GM23338 (cell line): Measurements from ENCODE around the gene PPA1. TPM values are rescaled to one million over a fixed set of nuclear protein-coding genes. Genes with fewer than 3 reads are reported as not detected.
A peak's percentile ranks its signal among the peaks of the same experiment; 100 is the strongest.

Experiments used
- ATAC-seq: fragments of 200-7000 bp; cut with Tn5 transposase; 3 replicates; pipeline ENCODE4 v1.9.1; 2020
- DNase-seq: peaks from one replicate; pipeline ENCODE4 v3.0.0-alpha.2; 2015; ENCODE audit warnings: low spot score
- H2AFZ ChIP-seq: fragments of 200-600 bp; sonication (generic); 2 replicates; pipeline ENCODE4 v1.8.0; 2016; ENCODE audit warnings: antibody characterized with exemption, mild to moderate bottlenecking, moderate library complexity
- H3F3A ChIP-seq: fragments of 200-600 bp; sonication (generic); replicated peaks from 2 replicates; pipeline ENCODE4 v1.8.0; 2017; ENCODE audit warnings: antibody characterized with exemption, mixed run types, low read depth
- H3K27ac ChIP-seq: fragments of 200-600 bp; sonication (generic); 2 replicates; pipeline ENCODE4 v1.6.1; 2016; ENCODE audit warnings: low read depth
- H3K27me3 ChIP-seq: fragments of 200-600 bp; sonication (generic); 2 replicates; pipeline ENCODE4 v1.8.0; 2016; ENCODE audit warnings: mild to moderate bottlenecking, mixed run types, moderate library complexity; ENCODE audit not compliant: insufficient read depth
- H3K36me3 ChIP-seq: fragments of 200-600 bp; sonication (generic); 2 replicates; pipeline ENCODE4 v1.8.0; 2016; ENCODE audit warnings: mild to moderate bottlenecking; ENCODE audit not compliant: insufficient read depth
- H3K4me1 ChIP-seq: fragments of 200-600 bp; sonication (generic); 2 replicates; pipeline ENCODE4 v1.8.0; 2016; ENCODE audit warnings: mild to moderate bottlenecking, moderate library complexity; ENCODE audit not compliant: insufficient read depth
- H3K4me2 ChIP-seq: fragments of 200-600 bp; sonication (generic); 2 replicates; pipeline ENCODE4 v1.7.1; 2017; ENCODE audit warnings: mixed run types
- H3K4me3 ChIP-seq: fragments of 200-600 bp; sonication (generic); 2 replicates; pipeline ENCODE4 v1.6.1; 2016; ENCODE audit warnings: mixed run types
- H3K79me2 ChIP-seq: fragments of 200-600 bp; sonication (generic); replicated peaks from 2 replicates; pipeline ENCODE4 v1.8.0; 2017; ENCODE audit warnings: mild to moderate bottlenecking; ENCODE audit not compliant: insufficient read depth
- H3K9me2 ChIP-seq: fragments of 200-600 bp; sonication (generic); 2 replicates; pipeline ENCODE4 v1.8.0; 2017; ENCODE audit not compliant: insufficient read depth
- H4K20me1 ChIP-seq: fragments of 200-600 bp; sonication (generic); replicated peaks from 2 replicates; pipeline ENCODE4 v1.8.0; 2017; ENCODE audit warnings: mild to moderate bottlenecking; ENCODE audit not compliant: insufficient read depth
- H3K27ac Mint-ChIP-seq: 2 replicates; pipeline ENCODE4 v1.8.0; 2020; ENCODE audit warnings: inconsistent platforms, mild to moderate bottlenecking, moderate library complexity, mixed read lengths
- H3K27me3 Mint-ChIP-seq: 3 replicates; pipeline ENCODE4 v1.8.0; 2022; ENCODE audit warnings: low read depth, mild to moderate bottlenecking, moderate library complexity, mixed read lengths, inconsistent platforms; ENCODE audit not compliant: insufficient read depth, poor library complexity
- H3K36me3 Mint-ChIP-seq: 3 replicates; pipeline ENCODE4 v1.8.0; 2021; ENCODE audit warnings: low read depth, mild to moderate bottlenecking, inconsistent platforms, moderate library complexity, mixed read lengths
- H3K4me1 Mint-ChIP-seq: 3 replicates; pipeline ENCODE4 v1.8.0; 2020; ENCODE audit warnings: mild to moderate bottlenecking, inconsistent platforms, mixed read lengths
- H3K4me3 Mint-ChIP-seq: 3 replicates; pipeline ENCODE4 v1.8.0; 2021; ENCODE audit warnings: moderate library complexity, mild to moderate bottlenecking, inconsistent platforms, mixed read lengths
- H3K9me3 Mint-ChIP-seq: 3 replicates; pipeline ENCODE4 v1.8.0; 2020; ENCODE audit warnings: moderate library complexity, mild to moderate bottlenecking, inconsistent platforms, mixed read lengths
- CTCF ChIP-seq, 2 experiments: fragments of 200-600 bp in 1 of 2; sonication (generic) in 1 of 2; conservative IDR thresholded peaks; 2 replicates each; pipeline versions ENCODE4 v1.5.1 to v1.6.1; 2016 to 2017; ENCODE audit warnings: antibody characterized with exemption in 2 of 2, low read depth in 2 of 2, mild to moderate bottlenecking in 2 of 2, moderate library complexity in 1 of 2
- ETS1 ChIP-seq: IDR thresholded peaks from 2 replicates; pipeline ENCODE4 v1.6.1; 2016; ENCODE audit warnings: antibody characterized with exemption
- EZH2 ChIP-seq: fragments of 200-600 bp; sonication (generic); IDR thresholded peaks from one replicate; pipeline ENCODE4 v1.8.0; 2017; ENCODE audit warnings: antibody characterized with exemption, mild to moderate bottlenecking, low read depth; ENCODE audit not compliant: unreplicated experiment
- EZH2phosphoT487 ChIP-seq: fragments of 200-600 bp; sonication (generic); IDR thresholded peaks from one replicate; pipeline ENCODE4 v1.8.1; 2018; ENCODE audit warnings: antibody characterized with exemption; ENCODE audit not compliant: unreplicated experiment
- JUNB ChIP-seq: IDR thresholded peaks from one replicate; pipeline ENCODE4 v1.6.1; 2016; ENCODE audit warnings: antibody characterized with exemption; ENCODE audit not compliant: unreplicated experiment
- NANOG ChIP-seq: IDR thresholded peaks from 2 replicates; pipeline ENCODE4 v1.6.1; 2016; ENCODE audit warnings: antibody characterized with exemption, borderline replicate concordance
- POLR2AphosphoS5 ChIP-seq: IDR thresholded peaks from 2 replicates; pipeline ENCODE4 v1.6.1; 2016; ENCODE audit warnings: antibody characterized with exemption, low read depth
- polyA plus RNA-seq: library from polyadenylated mRNA; unstranded; fragments of >200 nt; fragmentation: Nextera tagmentation; extraction: Ambion mirVana; gene quantifications from 2 replicates; pipeline ENCODE4 v1.2.1, GENCODE V29; 2016
- total RNA-seq: library from RNA; depleted of rRNA; stranded (reverse); fragments of >200 nt; shearing (Covaris generic); gene quantifications from 2 replicates; pipeline ENCODE4 v1.2.3, GENCODE V29; 2014
- TF ChIP-seq, protein P1 (sequence below): fragments of 250-450 bp; sonication (Bioruptor Pico); IDR thresholded peaks from 2 replicates; pipeline ENCODE4 v1.5.0; 2020; ENCODE audit warnings: mild to moderate bottlenecking, moderate library complexity

The PPA1 gene
- total and polyA plus RNA-seq, 2 experiments from 2014 or later: 135 to 228 TPM

DNA sequence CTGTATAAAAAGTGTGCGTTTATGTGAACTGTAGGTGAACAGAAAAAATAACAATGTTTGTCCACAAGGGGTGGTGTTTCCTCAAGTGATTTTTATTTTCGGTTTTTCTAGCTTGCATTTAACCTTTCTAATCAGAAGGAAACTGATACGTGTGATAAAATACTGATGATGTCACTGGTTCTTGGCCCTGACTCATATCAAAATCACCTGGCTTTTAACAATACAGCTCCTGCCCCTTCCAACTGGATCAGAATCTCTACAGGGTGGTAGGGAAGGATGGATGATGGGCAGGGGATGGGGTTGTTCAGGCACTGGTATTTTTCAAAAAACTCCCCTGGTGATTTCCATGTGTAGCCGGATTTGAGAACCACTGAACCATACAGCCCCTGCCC is 39.7 kb upstream of the PPA1 start:
- H3K4me2 ChIP-seq: no peak overlapping the region
- no peak overlapping the region for H3K27ac ChIP-seq
- H3K4me1 Mint-ChIP-seq: peaks cover 15% of the 10 kb centered on the region
- no peaks in the 10 kb centered on the region for H3K79me2 ChIP-seq
- H3K4me3 Mint-ChIP-seq: no peak overlapping the region
- H4K20me1 ChIP-seq: no peaks in the 10 kb centered on the region
- H3K27ac Mint-ChIP-seq: no peak overlapping the region
- no peaks in the 10 kb centered on the region for H3K9me3 Mint-ChIP-seq
- no peaks in the 10 kb centered on the region for H3K27me3 Mint-ChIP-seq
- DNase-seq (no peak), ATAC-seq (no peak)
- no peak overlapping the region for H2AFZ ChIP-seq
- H3K4me3 ChIP-seq: no peak overlapping the region
- H3K9me2 ChIP-seq: 0 out of 2 replicates have a peak, but pooled peaks cover 5% of the 10 kb centered on the region
- no peak for TF ChIP-seq EZH2
- peak in 1 of 2 experiments; percentile 58; a peak in 3 of 4 replicates for TF ChIP-seq CTCF (conservative IDR thresholded peaks at IDR 0.05; ENCODE audit: low read depth in 2 of 2)
- no peaks in the 10 kb centered on the region for H3K36me3 ChIP-seq
- peaks cover 8% of the 10 kb centered on the region; the same call in 1 of the 2 replicates for H3K4me1 ChIP-seq
- H3K36me3 Mint-ChIP-seq: no peaks in the 10 kb centered on the region
- no peaks in the 10 kb centered on the region for H3F3A ChIP-seq
- no peaks in the 10 kb centered on the region for H3K27me3 ChIP-seq

- Histone ChIP-seq H2AFZ (no peak overlapping the region), H3K79me2 (no peaks in the 10 kb centered on the region), H3K4me1 (peaks cover 8% of the 10 kb centered on the region; the same call in 1 of the 2 replicates), H4K20me1 (no peaks in the 10 kb centered on the region), H3K36me3 (no peaks in the 10 kb centered on the region), H3F3A (no peaks in the 10 kb centered on the region), H3K27me3 (no peaks in the 10 kb centered on the region), H3K9me2 (0 out of 2 replicates have a peak, but pooled peaks cover 5% of the 10 kb centered on the region), H3K27ac (no peak overlapping the region), H3K4me3 (no peak overlapping the region), H3K4me2 (no peak overlapping the region)
- ATAC-seq (peak; percentile 45), DNase-seq (no peak)
- no peak overlapping the region for H3K27ac Mint-ChIP-seq
- H3K4me3 Mint-ChIP-seq: no peak overlapping the region
- H3K4me1 Mint-ChIP-seq: peaks cover 15% of the 10 kb centered on the region
- no peaks in the 10 kb centered on the region for H3K36me3 Mint-ChIP-seq
- H3K9me3 Mint-ChIP-seq: no peaks in the 10 kb centered on the region
- H3K27me3 Mint-ChIP-seq: no peaks in the 10 kb centered on the region
- TF ChIP-seq EZH2 (no peak), JUNB (no peak), EZH2phosphoT487 (no peak), NANOG (no peak), ETS1 (no peak), POLR2AphosphoS5 (no peak), CTCF (conservative IDR thresholded peaks at IDR 0.05; ENCODE audit: low read depth in 2 of 2) (no peak)
- TF ChIP-seq, protein P1, sequence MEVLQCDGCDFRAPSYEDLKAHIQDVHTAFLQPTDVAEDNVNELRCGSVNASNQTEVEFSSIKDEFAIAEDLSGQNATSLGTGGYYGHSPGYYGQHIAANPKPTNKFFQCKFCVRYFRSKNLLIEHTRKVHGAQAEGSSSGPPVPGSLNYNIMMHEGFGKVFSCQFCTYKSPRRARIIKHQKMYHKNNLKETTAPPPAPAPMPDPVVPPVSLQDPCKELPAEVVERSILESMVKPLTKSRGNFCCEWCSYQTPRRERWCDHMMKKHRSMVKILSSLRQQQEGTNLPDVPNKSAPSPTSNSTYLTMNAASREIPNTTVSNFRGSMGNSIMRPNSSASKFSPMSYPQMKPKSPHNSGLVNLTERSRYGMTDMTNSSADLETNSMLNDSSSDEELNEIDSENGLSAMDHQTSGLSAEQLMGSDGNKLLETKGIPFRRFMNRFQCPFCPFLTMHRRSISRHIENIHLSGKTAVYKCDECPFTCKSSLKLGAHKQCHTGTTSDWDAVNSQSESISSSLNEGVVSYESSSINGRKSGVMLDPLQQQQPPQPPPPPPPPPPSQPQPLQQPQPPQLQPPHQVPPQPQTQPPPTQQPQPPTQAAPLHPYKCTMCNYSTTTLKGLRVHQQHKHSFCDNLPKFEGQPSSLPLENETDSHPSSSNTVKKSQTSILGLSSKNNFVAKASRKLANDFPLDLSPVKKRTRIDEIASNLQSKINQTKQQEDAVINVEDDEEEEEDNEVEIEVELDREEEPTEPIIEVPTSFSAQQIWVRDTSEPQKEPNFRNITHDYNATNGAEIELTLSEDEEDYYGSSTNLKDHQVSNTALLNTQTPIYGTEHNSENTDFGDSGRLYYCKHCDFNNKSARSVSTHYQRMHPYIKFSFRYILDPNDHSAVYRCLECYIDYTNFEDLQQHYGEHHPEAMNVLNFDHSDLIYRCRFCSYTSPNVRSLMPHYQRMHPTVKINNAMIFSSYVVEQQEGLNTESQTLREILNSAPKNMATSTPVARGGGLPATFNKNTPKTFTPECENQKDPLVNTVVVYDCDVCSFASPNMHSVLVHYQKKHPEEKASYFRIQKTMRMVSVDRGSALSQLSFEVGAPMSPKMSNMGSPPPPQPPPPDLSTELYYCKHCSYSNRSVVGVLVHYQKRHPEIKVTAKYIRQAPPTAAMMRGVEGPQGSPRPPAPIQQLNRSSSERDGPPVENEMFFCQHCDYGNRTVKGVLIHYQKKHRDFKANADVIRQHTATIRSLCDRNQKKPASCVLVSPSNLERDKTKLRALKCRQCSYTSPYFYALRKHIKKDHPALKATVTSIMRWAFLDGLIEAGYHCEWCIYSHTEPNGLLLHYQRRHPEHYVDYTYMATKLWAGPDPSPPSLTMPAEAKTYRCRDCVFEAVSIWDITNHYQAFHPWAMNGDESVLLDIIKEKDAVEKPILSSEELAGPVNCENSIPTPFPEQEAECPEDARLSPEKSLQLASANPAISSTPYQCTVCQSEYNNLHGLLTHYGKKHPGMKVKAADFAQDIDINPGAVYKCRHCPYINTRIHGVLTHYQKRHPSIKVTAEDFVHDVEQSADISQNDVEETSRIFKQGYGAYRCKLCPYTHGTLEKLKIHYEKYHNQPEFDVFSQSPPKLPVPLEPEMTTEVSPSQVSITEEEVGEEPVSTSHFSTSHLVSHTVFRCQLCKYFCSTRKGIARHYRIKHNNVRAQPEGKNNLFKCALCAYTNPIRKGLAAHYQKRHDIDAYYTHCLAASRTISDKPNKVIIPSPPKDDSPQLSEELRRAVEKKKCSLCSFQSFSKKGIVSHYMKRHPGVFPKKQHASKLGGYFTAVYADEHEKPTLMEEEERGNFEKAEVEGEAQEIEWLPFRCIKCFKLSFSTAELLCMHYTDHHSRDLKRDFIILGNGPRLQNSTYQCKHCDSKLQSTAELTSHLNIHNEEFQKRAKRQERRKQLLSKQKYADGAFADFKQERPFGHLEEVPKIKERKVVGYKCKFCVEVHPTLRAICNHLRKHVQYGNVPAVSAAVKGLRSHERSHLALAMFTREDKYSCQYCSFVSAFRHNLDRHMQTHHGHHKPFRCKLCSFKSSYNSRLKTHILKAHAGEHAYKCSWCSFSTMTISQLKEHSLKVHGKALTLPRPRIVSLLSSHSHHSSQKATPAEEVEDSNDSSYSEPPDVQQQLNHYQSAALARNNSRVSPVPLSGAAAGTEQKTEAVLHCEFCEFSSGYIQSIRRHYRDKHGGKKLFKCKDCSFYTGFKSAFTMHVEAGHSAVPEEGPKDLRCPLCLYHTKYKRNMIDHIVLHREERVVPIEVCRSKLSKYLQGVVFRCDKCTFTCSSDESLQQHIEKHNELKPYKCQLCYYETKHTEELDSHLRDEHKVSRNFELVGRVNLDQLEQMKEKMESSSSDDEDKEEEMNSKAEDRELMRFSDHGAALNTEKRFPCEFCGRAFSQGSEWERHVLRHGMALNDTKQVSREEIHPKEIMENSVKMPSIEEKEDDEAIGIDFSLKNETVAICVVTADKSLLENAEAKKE: no peak
These were observed 39.0 kb upstream of the PPA1 start for GRCh38 chr10:70271996-70272924.
